Measurements from ENCODE around the gene CSN1S1. TPM values are rescaled to one million over a fixed set of nuclear protein-coding genes. Genes with fewer than 3 reads are reported as not detected.

Gene CSN1S1
- total and polyA plus RNA-seq, 2 donors (not counting 1 experiment from before 2014, with no cell fraction given): not detected

GRCh38 chr4:69894186-69894585 is 36.7 kb upstream of the CSN1S1 start:
- Histone ChIP-seq H3K4me1 (ENCODE audit: control insufficient read depth in 2 of 2, insufficient read depth in 2 of 2, low read length in 2 of 2) (no peaks in the 10 kb centered on the region), H3K27ac (ENCODE audit: low read length in 2 of 2) (no peak overlapping the region), H3K4me2 (replicated peaks; ENCODE audit: low read depth, low read length, poor library complexity, severe bottlenecking) (no peak overlapping the region), H3K36me3 (replicated peaks in 1 of 2; ENCODE audit: control extremely low read depth in 1 of 2, control insufficient read depth in 1 of 2, extremely low read depth in 1 of 2, insufficient read depth in 2 of 2, low read length in 1 of 2) (no peaks in the 10 kb centered on the region), H2AFZ (ENCODE audit: insufficient read depth, low read depth, low read length, poor library complexity, severe bottlenecking) (no peak overlapping the region), H3K9me3 (ENCODE audit: control extremely low read depth in 1 of 3, control insufficient read depth in 2 of 3, insufficient read depth in 1 of 3, low read length in 2 of 3) (no peaks in the 10 kb centered on the region), H3K79me2 (ENCODE audit: control insufficient read depth, insufficient read depth, low read length) (no peaks in the 10 kb centered on the region), H3K4me3 (ENCODE audit: control extremely low read depth in 1 of 5, extremely low read depth in 1 of 5, insufficient read depth in 1 of 5, low read depth in 2 of 5, low read length in 4 of 5) (no peak overlapping the region), H3K27me3 (replicated peaks in 1 of 4; ENCODE audit: control extremely low read depth in 1 of 4, control insufficient read depth in 3 of 4, insufficient read depth in 4 of 4, low read length in 3 of 4) (no peaks in the 10 kb centered on the region), H3K9ac (ENCODE audit: low read length) (no peak overlapping the region), H4K20me1 (ENCODE audit: control insufficient read depth, insufficient read depth, low read length, poor library complexity, severe bottlenecking) (no peaks in the 10 kb centered on the region)
- H3K4me1 Mint-ChIP-seq: no peaks in the 10 kb centered on the region
- ChIA-PET POLR2A (no interaction called here), CTCF (no interaction called here)
- DNase-seq (no peak), ATAC-seq (ENCODE audit: low read depth) (no peak)
- no peak overlapping the region for H3K27ac Mint-ChIP-seq
- no CpG with 5 or more reads among the region's 5 CpGs for WGBS (ENCODE audit: insufficient coverage)
- no peak for TF ChIP-seq EZH2 (IDR thresholded peaks at IDR 0.05; ENCODE audit: borderline replicate concordance, insufficient read depth, low read depth, low read length, poor library complexity, severe bottlenecking)
- TF ChIP-seq CTCF (IDR thresholded peaks at IDR 0.05): no peak
- intact Hi-C loops (cut with micrococcal nuclease): no loop called here
- H3K9me3 Mint-ChIP-seq (ENCODE audit: insufficient read depth): no peaks in the 10 kb centered on the region
- H3K27me3 Mint-ChIP-seq: peaks cover 3% of the 10 kb centered on the region
- H3K4me3 Mint-ChIP-seq: no peak overlapping the region

- Histone ChIP-seq H3K79me2 (ENCODE audit: control insufficient read depth, insufficient read depth, low read length) (no peaks in the 10 kb centered on the region), H4K20me1 (ENCODE audit: control insufficient read depth, insufficient read depth, low read length, poor library complexity, severe bottlenecking) (no peaks in the 10 kb centered on the region), H3K36me3 (replicated peaks in 1 of 2; ENCODE audit: control extremely low read depth in 1 of 2, control insufficient read depth in 1 of 2, extremely low read depth in 1 of 2, insufficient read depth in 2 of 2, low read length in 1 of 2) (no peaks in the 10 kb centered on the region), H2AFZ (ENCODE audit: insufficient read depth, low read depth, low read length, poor library complexity, severe bottlenecking) (no peak overlapping the region), H3K4me1 (ENCODE audit: control insufficient read depth in 2 of 2, insufficient read depth in 2 of 2, low read length in 2 of 2) (no peaks in the 10 kb centered on the region), H3K4me3 (ENCODE audit: control extremely low read depth in 1 of 5, extremely low read depth in 1 of 5, insufficient read depth in 1 of 5, low read depth in 2 of 5, low read length in 4 of 5) (no peak overlapping the region), H3K27ac (ENCODE audit: low read length in 2 of 2) (no peak overlapping the region), H3K27me3 (replicated peaks in 1 of 4; ENCODE audit: control extremely low read depth in 1 of 4, control insufficient read depth in 3 of 4, insufficient read depth in 4 of 4, low read length in 3 of 4) (no peaks in the 10 kb centered on the region), H3K4me2 (replicated peaks; ENCODE audit: low read depth, low read length, poor library complexity, severe bottlenecking) (no peak overlapping the region), H3K9ac (ENCODE audit: low read length) (no peak overlapping the region), H3K9me3 (ENCODE audit: control extremely low read depth in 1 of 3, control insufficient read depth in 2 of 3, insufficient read depth in 1 of 3, low read length in 2 of 3) (no peaks in the 10 kb centered on the region)
- ATAC-seq (ENCODE audit: low read depth): no peak
- DNase-seq: no peak
- H3K9me3 Mint-ChIP-seq (ENCODE audit: insufficient read depth): no peaks in the 10 kb centered on the region
- no peaks in the 10 kb centered on the region for H3K4me1 Mint-ChIP-seq
- H3K4me3 Mint-ChIP-seq: no peak overlapping the region
- intact Hi-C loops (cut with micrococcal nuclease): no loop called here
- no peak overlapping the region for H3K27ac Mint-ChIP-seq
- ChIA-PET CTCF (no interaction called here), POLR2A (no interaction called here)
- TF ChIP-seq CTCF (IDR thresholded peaks at IDR 0.05): no peak
- no peak for TF ChIP-seq EZH2 (IDR thresholded peaks at IDR 0.05; ENCODE audit: borderline replicate concordance, insufficient read depth, low read depth, low read length, poor library complexity, severe bottlenecking)
- no CpG with 5 or more reads among the region's 3 CpGs for WGBS (ENCODE audit: insufficient coverage)
- H3K27me3 Mint-ChIP-seq: peaks cover 3% of the 10 kb centered on the region
These were observed 36.1 kb upstream of the CSN1S1 start for GRCh38 chr4:69894721-69895120.

Data from B cell (primary cell).